Stimulated activated CD4-positive, alpha-beta T cell treated with anti-CD3 and anti-CD28 coated beads, Interleukin-12 subunit alpha, Interleukin-12 subunit beta, amount 100 ng/mL, for 48 hours (primary cell): ENCODE data around the gene CARNS1.
A peak's percentile ranks its signal among the peaks of the same experiment; 100 is the strongest.
"Not testable (repeated sequence)": the region's sequence is repeated elsewhere in the genome, so short reads cannot be mapped to it uniquely, and the experiment has no call there.

Experiments
- DNase-seq, 3 donors: peaks; one replicate each; pipeline ENCODE4 v3.0.0-alpha.2; 2020; ENCODE audit warnings: low read depth in 2 of 3, low spot score in 1 of 3

CARNS1 gene

GRCh38 chr11:67423891-67424613 is 8.6 kb downstream of the CARNS1 start:
- DNase-seq, result no peak

- not testable (repeated sequence) for DNase-seq
These were observed 11.9 kb downstream of the CARNS1 start for GRCh38 chr11:67427364-67427859.

GRCh38 chr11:67428052-67429001 is 12.8 kb downstream of the CARNS1 start, which contains the start of gene RPS6KB2:
Gene RPS6KB2 (plus strand): TSS chr11:67428494. CDS start chr11:67428546, 52 bp downstream.
- DNase-seq, result peak; percentile 98 to 100 (median 98)

- DNase-seq, result no peak
These were observed 13.7 kb downstream of the CARNS1 start for GRCh38 chr11:67429038-67429668.

- no peak for DNase-seq
These were observed 14.2 kb downstream of the CARNS1 start for GRCh38 chr11:67429722-67430121.

- no peak for DNase-seq
These were observed 16.1 kb downstream of the CARNS1 start for GRCh38 chr11:67431346-67432249.

GRCh38 chr11:67432655-67433349 is 17.3 kb downstream of the CARNS1 start:
- DNase-seq, result no peak

GRCh38 chr11:67433536-67434394 is 18.3 kb downstream of the CARNS1 start:
- DNase-seq, result no peak

GRCh38 chr11:67434395-67434881 is 19.0 kb downstream of the CARNS1 start:
- DNase-seq, result no peak

GRCh38 chr11:67435031-67435726 is 19.7 kb downstream of the CARNS1 start:
- no peak for DNase-seq

- DNase-seq, result no peak
These were observed 20.4 kb downstream of the CARNS1 start for GRCh38 chr11:67435727-67436458.

- peak; percentile 73 to 80 (median 74) for DNase-seq
These were observed 21.1 kb downstream of the CARNS1 start for GRCh38 chr11:67436459-67437081.

GRCh38 chr11:67437082-67437808 is 21.8 kb downstream of the CARNS1 start, which contains the start of gene PTPRCAP:
Gene PTPRCAP (minus strand): TSS chr11:67437682. CDS start chr11:67437619, 63 bp downstream.
- no peak for DNase-seq

- DNase-seq, result no peak
These were observed 22.3 kb downstream of the CARNS1 start for GRCh38 chr11:67437809-67438157.

- DNase-seq, result peak; percentile 74 to 79 (median 79)
These were observed 22.9 kb downstream of the CARNS1 start for GRCh38 chr11:67438158-67438902.
